ENCODE data around the gene ZNF282.

The ZNF282 gene

DNA sequence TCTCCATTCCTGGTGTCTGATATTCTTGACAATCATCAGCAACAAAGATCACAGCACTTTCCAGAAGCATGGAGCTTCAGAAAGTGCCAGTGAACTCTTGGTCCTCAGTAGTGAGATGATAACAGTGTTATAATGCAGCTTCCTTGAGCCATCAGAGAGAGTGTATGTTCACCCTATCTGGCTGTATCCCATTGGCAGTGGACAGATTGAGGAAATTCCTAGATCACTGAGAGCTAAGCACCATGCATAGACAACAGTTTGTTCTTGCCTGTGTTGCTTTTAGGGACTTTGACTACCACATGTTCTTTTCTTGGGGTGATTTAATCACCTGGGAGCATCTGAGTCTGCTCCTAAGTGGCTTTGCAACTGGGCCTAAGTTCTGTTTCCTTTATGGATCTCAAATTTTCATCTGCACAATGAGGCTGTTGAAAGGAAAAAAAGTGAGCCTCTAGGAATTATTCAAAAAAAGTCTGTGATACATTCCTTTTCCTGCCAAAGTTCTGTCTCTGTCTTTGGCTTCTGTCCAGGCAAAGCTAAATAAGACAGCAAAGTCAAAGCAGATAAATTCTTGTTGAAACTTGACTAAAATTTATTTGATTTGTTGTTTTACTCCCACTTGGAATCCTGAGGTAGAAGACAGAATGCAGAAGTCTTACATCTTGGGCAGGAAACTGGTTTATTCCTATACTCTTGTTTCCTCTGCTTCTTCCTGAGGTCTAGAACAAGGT is 14.5 kb upstream of the ZNF282 start:
- peaks cover 0 to 5% (median 0%) of the 10 kb centered on the region in 4 donors for H3K4me1 ChIP-seq
- DNase-seq: no peak
- TF ChIP-seq, protein P1, sequence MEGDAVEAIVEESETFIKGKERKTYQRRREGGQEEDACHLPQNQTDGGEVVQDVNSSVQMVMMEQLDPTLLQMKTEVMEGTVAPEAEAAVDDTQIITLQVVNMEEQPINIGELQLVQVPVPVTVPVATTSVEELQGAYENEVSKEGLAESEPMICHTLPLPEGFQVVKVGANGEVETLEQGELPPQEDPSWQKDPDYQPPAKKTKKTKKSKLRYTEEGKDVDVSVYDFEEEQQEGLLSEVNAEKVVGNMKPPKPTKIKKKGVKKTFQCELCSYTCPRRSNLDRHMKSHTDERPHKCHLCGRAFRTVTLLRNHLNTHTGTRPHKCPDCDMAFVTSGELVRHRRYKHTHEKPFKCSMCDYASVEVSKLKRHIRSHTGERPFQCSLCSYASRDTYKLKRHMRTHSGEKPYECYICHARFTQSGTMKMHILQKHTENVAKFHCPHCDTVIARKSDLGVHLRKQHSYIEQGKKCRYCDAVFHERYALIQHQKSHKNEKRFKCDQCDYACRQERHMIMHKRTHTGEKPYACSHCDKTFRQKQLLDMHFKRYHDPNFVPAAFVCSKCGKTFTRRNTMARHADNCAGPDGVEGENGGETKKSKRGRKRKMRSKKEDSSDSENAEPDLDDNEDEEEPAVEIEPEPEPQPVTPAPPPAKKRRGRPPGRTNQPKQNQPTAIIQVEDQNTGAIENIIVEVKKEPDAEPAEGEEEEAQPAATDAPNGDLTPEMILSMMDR (IDR thresholded peaks at IDR 0.05): no peak
- H3K36me3 ChIP-seq: peaks cover 34 to 65% (median 47%) of the 10 kb centered on the region in 3 donors
- no peak overlapping the region for H3K4me3 ChIP-seq
- no peaks in the 10 kb centered on the region for H3K9me3 ChIP-seq
- H3K27me3 ChIP-seq: no peaks in the 10 kb centered on the region
- intact Hi-C loops (cut with DNase I; ENCODE audit: low total_unique reads): no loop called here
- H3K27ac ChIP-seq: no peak overlapping the region

DNA sequence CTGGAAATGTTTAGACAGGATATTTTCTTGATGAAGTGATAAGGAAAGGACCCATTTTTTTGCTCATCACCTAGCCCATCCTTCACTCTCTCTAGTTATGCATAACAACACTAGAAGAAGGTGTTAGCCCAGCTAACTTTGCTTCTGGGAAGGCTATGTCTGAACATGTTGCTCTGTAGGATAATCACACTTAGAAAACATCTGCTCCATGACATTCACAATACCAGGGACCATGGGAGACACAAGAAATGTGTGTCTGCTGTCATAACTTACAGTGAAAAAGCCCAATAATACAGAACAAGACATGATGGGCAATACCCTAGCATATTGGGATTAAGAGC is 13.9 kb upstream of the ZNF282 start:
- peaks cover 28 to 59% (median 45%) of the 10 kb centered on the region in 3 donors for H3K36me3 ChIP-seq
- TF ChIP-seq, protein P1 (IDR thresholded peaks at IDR 0.05): no peak
- no peak overlapping the region for H3K27ac ChIP-seq
- peaks cover 0 to 5% (median 0%) of the 10 kb centered on the region in 4 donors for H3K4me1 ChIP-seq
- H3K9me3 ChIP-seq: no peaks in the 10 kb centered on the region
- DNase-seq: no peak
- H3K27me3 ChIP-seq: no peaks in the 10 kb centered on the region
- intact Hi-C loops (cut with DNase I; ENCODE audit: low total_unique reads): no loop called here
- H3K4me3 ChIP-seq: no peak overlapping the region

DNA sequence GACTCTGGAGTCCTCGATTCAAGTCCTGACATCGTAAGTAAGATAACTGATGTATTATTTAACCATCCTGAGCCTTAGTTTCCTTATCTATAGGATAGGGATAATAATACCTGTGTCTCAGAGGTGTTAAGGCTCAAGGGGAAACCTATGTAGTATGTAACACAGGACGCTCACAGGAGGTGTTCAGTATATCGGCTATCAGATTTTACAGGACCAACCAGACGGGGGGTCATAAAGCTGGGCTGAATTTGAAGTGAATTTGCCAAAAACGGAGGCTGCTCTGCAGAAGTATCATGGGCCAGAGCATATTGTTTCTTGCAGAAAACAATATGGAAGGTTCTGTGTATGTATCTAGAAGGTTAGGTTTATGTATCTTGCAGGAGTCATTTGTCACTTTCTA is 11.1 kb upstream of the ZNF282 start:
- Histone ChIP-seq H3K4me1 (peaks cover 0 to 5% (median 0%) of the 10 kb centered on the region in 4 donors), H3K27me3 (no peaks in the 10 kb centered on the region), H3K4me3 (no peak overlapping the region), H3K9me3 (no peaks in the 10 kb centered on the region), H3K36me3 (peaks cover 4 to 31% (median 17%) of the 10 kb centered on the region in 3 donors), H3K27ac (no peak overlapping the region)
- DNase-seq: no peak
- TF ChIP-seq, protein P1 (IDR thresholded peaks at IDR 0.05): no peak
- intact Hi-C loops (cut with DNase I; ENCODE audit: low total_unique reads): no loop called here

- Histone ChIP-seq H3K4me1 (no peaks in the 10 kb centered on the region), H3K27me3 (no peaks in the 10 kb centered on the region), H3K9me3 (no peaks in the 10 kb centered on the region), H3K4me3 (no peak overlapping the region), H3K27ac (no peak overlapping the region), H3K36me3 (no peaks in the 10 kb centered on the region)
- DNase-seq: no peak
- TF ChIP-seq, protein P1 (IDR thresholded peaks at IDR 0.05): no peak
- intact Hi-C loops (cut with DNase I; ENCODE audit: low total_unique reads): no loop called here
Measured at GRCh38 chr7:149188213-149188612, 7.1 kb upstream of the ZNF282 start.

- no peak for DNase-seq
- Histone ChIP-seq H3K36me3 (no peaks in the 10 kb centered on the region), H3K4me1 (no peaks in the 10 kb centered on the region), H3K9me3 (no peaks in the 10 kb centered on the region), H3K27me3 (no peaks in the 10 kb centered on the region), H3K27ac (no peak overlapping the region), H3K4me3 (no peak overlapping the region)
- intact Hi-C loops (cut with DNase I; ENCODE audit: low total_unique reads): no loop called here
- TF ChIP-seq, protein P1 (IDR thresholded peaks at IDR 0.05): no peak
Measured at GRCh38 chr7:149188637-149189259, 6.6 kb upstream of the ZNF282 start.

All from tibial artery (tissue), 4 donors.